GM12892 (cell line): Measurements from ENCODE around the gene CYP2C19.

ENCODE experiments used
- POLR2A ChIP-seq: IDR thresholded peaks from 2 replicates; pipeline ENCODE4 v1.6.1; 2011; ENCODE audit warnings: low read depth, low read length, control low read depth
- POLR2AphosphoS5 ChIP-seq: IDR thresholded peaks from 2 replicates; pipeline ENCODE4 v1.6.1; 2011; ENCODE audit warnings: low read depth, low read length, control low read depth
- TAF1 ChIP-seq: IDR thresholded peaks from 2 replicates; pipeline ENCODE4 v1.6.1; 2011; ENCODE audit warnings: low read depth, mild to moderate bottlenecking, control low read depth, low read length, borderline replicate concordance

GRCh38 chr10:94747137-94747536 is 15.3 kb upstream of the CYP2C19 start:
- no peak for TF ChIP-seq POLR2AphosphoS5
- TF ChIP-seq POLR2A = no peak
- TF ChIP-seq TAF1 = no peak
